Loucy (cell line): Measurements from ENCODE around the gene FETUB.

Source experiments
- H2AFZ ChIP-seq: fragments of 200-600 bp; sonication (generic); 2 replicates; pipeline ENCODE4 v1.6.0; 2016; ENCODE audit warnings: antibody characterized with exemption, mild to moderate bottlenecking, low read length, moderate library complexity
- H3F3A ChIP-seq: fragments of 200-600 bp; 2 replicates; pipeline ENCODE4 v1.6.0; 2016; ENCODE audit warnings: antibody characterized with exemption, low read depth, mild to moderate bottlenecking
- H3K27me3 ChIP-seq: fragments of 200-600 bp; sonication (generic); 2 replicates; pipeline ENCODE4 v1.6.1; 2014; ENCODE audit warnings: low read length, mild to moderate bottlenecking; ENCODE audit not compliant: insufficient read depth, poor library complexity, severe bottlenecking
- H3K36me3 ChIP-seq: fragments of 200-600 bp; sonication (generic); 2 replicates; pipeline ENCODE4 v1.6.1; 2016; ENCODE audit warnings: low read length; ENCODE audit not compliant: insufficient read depth
- H3K4me1 ChIP-seq: fragments of 200-600 bp; sonication (generic); 2 replicates; pipeline ENCODE4 v1.5.1; 2014; ENCODE audit warnings: low read length, mild to moderate bottlenecking; ENCODE audit not compliant: insufficient read depth, poor library complexity, severe bottlenecking
- H3K4me2 ChIP-seq: fragments of 200-600 bp; sonication (generic); 2 replicates; pipeline ENCODE4 v1.6.0; 2014; ENCODE audit warnings: antibody characterized with exemption, low read length, low read depth, mild to moderate bottlenecking; ENCODE audit not compliant: poor library complexity, severe bottlenecking
- H3K4me3 ChIP-seq: fragments of 200-600 bp; sonication (generic); 2 replicates; pipeline ENCODE4 v1.5.1; 2014; ENCODE audit warnings: low read length, mild to moderate bottlenecking, mixed read lengths; ENCODE audit not compliant: poor library complexity, severe bottlenecking
- H3K79me2 ChIP-seq: fragments of 200-600 bp; sonication (generic); 2 replicates; pipeline ENCODE4 v1.6.1; 2014; ENCODE audit warnings: low read length; ENCODE audit not compliant: insufficient read depth
- H3K9ac ChIP-seq: fragments of 200-600 bp; sonication (generic); 2 replicates; pipeline ENCODE4 v1.6.0; 2014; ENCODE audit warnings: mild to moderate bottlenecking, low read depth, low read length, moderate library complexity; ENCODE audit not compliant: poor library complexity, severe bottlenecking
- H3K9me2 ChIP-seq: fragments of 200-600 bp; sonication (generic); replicated peaks from 2 replicates; pipeline ENCODE4 v1.6.1; 2016; ENCODE audit warnings: low read depth, low read length, mixed read lengths
- H3K9me3 ChIP-seq: fragments of 200-600 bp; sonication (generic); 2 replicates; pipeline ENCODE4 v1.6.1; 2014; ENCODE audit warnings: mild to moderate bottlenecking, antibody characterized with exemption, low read length, low read depth; ENCODE audit not compliant: insufficient read depth
- H4K20me1 ChIP-seq: fragments of 200-600 bp; sonication (generic); 2 replicates; pipeline ENCODE4 v1.6.0; 2014; ENCODE audit warnings: antibody characterized with exemption, low read length, mild to moderate bottlenecking; ENCODE audit not compliant: insufficient read depth, poor library complexity, severe bottlenecking
- CTCF ChIP-seq: fragments of 200-600 bp; sonication (generic); conservative IDR thresholded peaks from 2 replicates; pipeline ENCODE4 v1.5.1; 2014; ENCODE audit warnings: mild to moderate bottlenecking, antibody characterized with exemption, low read length
- EZH2phosphoT487 ChIP-seq: fragments of 200-600 bp; IDR thresholded peaks from 2 replicates; pipeline ENCODE4 v1.6.1; 2018; ENCODE audit warnings: antibody characterized with exemption, mild to moderate bottlenecking, moderate library complexity, borderline replicate concordance

Gene FETUB

DNA sequence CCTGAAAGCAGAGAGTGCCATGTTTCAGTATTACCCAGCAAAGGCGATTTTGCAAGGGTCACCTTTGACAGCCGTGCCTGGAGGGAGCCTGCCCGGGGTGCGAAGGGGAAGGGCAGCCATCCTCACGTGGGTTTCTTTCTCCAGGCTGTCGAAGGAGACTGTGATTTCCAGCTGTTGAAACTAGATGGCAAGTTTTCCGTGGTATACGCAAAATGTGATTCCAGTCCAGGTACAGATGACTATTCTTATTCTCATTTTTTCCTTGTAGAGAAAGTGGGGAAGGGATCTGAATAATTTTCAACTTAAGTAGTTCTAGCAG, 23.9 kb upstream of the FETUB start:
- H3K27me3 ChIP-seq: no peaks in the 10 kb centered on the region
- no peaks in the 10 kb centered on the region for H3F3A ChIP-seq
- no peaks in the 10 kb centered on the region for H3K9me3 ChIP-seq
- no peaks in the 10 kb centered on the region for H4K20me1 ChIP-seq
- peaks cover 8% of the 10 kb centered on the region for H3K4me1 ChIP-seq
- 0 out of 2 replicates have a peak overlapping the region, but pooled peaks have one; percentile 89 for H2AFZ ChIP-seq
- no peaks in the 10 kb centered on the region for H3K79me2 ChIP-seq
- TF ChIP-seq EZH2phosphoT487 (no peak), CTCF (no peak)
- no peak overlapping the region for H3K4me3 ChIP-seq
- H3K9ac ChIP-seq: no peak overlapping the region
- H3K36me3 ChIP-seq: no peaks in the 10 kb centered on the region
- no peak overlapping the region for H3K4me2 ChIP-seq
- H3K9me2 ChIP-seq: no peaks in the 10 kb centered on the region

GRCh38 chr3:186617036-186617946, 22.9 kb upstream of the FETUB start:
- no peaks in the 10 kb centered on the region for H3K79me2 ChIP-seq
- peak; percentile 87 for TF ChIP-seq CTCF
- no peak for TF ChIP-seq EZH2phosphoT487
- peak overlapping the region; percentile 25 for H3K4me2 ChIP-seq
- H3K9me3 ChIP-seq: no peaks in the 10 kb centered on the region
- peaks cover 8% of the 10 kb centered on the region for H3K4me1 ChIP-seq
- H2AFZ ChIP-seq: peak overlapping the region; percentile 89
- no peaks in the 10 kb centered on the region for H4K20me1 ChIP-seq
- H3K9me2 ChIP-seq: no peaks in the 10 kb centered on the region
- no peaks in the 10 kb centered on the region for H3K36me3 ChIP-seq
- H3K27me3 ChIP-seq: no peaks in the 10 kb centered on the region
- H3F3A ChIP-seq: no peaks in the 10 kb centered on the region
- H3K9ac ChIP-seq: peak overlapping the region; percentile 13
- no peak overlapping the region for H3K4me3 ChIP-seq

- Histone ChIP-seq H3K79me2 (no peaks in the 10 kb centered on the region), H3K27me3 (no peaks in the 10 kb centered on the region), H3K4me2 (no peak overlapping the region), H3K9ac (no peak overlapping the region), H3K9me2 (no peaks in the 10 kb centered on the region), H3K9me3 (no peaks in the 10 kb centered on the region), H2AFZ (no peak overlapping the region), H4K20me1 (no peaks in the 10 kb centered on the region), H3K4me3 (no peak overlapping the region), H3K4me1 (peaks cover 8% of the 10 kb centered on the region), H3F3A (no peaks in the 10 kb centered on the region), H3K36me3 (no peaks in the 10 kb centered on the region)
- no peak for TF ChIP-seq CTCF
- no peak for TF ChIP-seq EZH2phosphoT487
Measured at GRCh38 chr3:186618318-186618938, 21.8 kb upstream of the FETUB start.
